Mesenteric fat pad (tissue), 1 donor: ENCODE data around the gene NDUFS4. TPM values are rescaled to one million over a fixed set of nuclear protein-coding genes. Genes with fewer than 3 reads are reported as not detected.
"Not testable (repeated sequence)": the region's sequence is repeated elsewhere in the genome, so short reads cannot be mapped to it uniquely, and the experiment has no call there.

Source experiments
- DNase-seq: peaks from one replicate; pipeline ENCODE4 v3.0.0-alpha.2; 2020; ENCODE audit warnings: low spot score
- long read RNA-seq: library from polyadenylated mRNA; unstranded; transcript quantifications from one replicate; pipeline ENCODE4 v2.0.0, GENCODE V29; 2020
- total RNA-seq: library from RNA; stranded (reverse); fragmentation: NEBNext Ultra II Directional; extraction: Animal tissue kit (Norgen Biotek cat#: 25700); gene quantifications from one replicate; pipeline ENCODE4 v1.2.1, GENCODE V29; 2021
- donor health status: DM: yes; HTN: yes; CAD: no.

NDUFS4 gene
- total RNA-seq, result 63.6 TPM
- long read RNA-seq, transcript NDUFS4-201 (5 exons, 675 nt), result major isoform, 11 of 13 reads
- long read RNA-seq, partial matches to known transcripts, result 0 of 13 reads
- long read RNA-seq, other reads (novel, unspliced or antisense), result 1 of 13 reads

DNA sequence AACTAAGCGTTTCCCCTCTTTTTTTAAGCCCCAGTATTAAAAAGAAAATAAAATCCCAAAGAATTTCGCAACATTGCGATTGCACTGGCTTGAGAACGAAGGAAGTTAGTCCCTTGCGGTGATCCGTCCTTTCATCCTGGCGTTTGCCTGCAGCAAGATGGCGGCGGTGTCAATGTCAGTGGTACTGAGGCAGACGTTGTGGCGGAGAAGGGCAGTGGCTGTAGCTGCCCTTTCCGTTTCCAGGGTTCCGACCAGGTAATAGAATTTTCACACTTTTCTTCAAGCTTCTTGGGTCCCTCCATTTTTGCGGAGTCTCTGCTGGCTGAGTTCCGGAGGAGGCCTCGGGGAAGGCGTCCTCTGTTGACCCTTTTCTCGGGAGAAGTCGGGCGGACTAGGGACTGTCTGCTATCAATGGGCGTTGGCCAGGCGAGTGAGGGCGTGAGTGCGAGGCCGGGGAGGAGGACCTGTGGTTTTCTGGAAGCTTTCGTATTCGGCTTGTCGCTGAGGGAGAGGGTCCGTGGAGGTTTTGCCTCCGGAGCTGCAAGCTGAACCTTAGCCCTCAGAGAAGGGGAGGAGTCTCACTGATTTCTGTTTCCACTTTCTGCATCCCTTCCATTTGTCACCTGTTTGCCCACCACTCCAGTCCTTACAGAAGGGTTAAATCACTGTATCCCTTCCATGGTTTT, at the start of gene NDUFS4:
TSS of gene NDUFS4 (plus strand) at position 134 of the 686 bp plus-strand sequence. CDS start at position 158, 24 bp downstream.
- DNase-seq, result no peak

DNA sequence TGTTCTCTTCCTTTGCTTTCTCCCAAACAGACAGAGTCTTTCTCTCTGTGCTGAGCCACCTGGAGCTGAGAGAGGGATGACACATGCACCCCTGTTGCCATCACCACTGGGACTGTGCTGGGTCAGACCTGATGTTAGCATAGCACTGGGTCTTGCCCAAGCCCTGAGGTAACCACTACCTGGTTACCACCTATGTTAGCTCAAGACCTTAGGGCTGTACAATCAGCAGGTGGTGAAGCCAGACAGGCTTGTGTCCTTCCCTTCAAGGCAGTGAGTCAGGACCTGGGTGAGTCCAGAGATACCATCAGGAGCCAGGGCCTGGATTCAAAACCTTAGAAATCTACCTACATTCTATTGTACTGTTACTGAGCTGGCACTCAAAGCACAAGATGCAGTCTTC, 47.9 kb upstream of the NDUFS4 start:
- DNase-seq, result no peak

GRCh38 chr5:53515988-53516387, 44.5 kb upstream of the NDUFS4 start:
- DNase-seq, result no peak

DNA sequence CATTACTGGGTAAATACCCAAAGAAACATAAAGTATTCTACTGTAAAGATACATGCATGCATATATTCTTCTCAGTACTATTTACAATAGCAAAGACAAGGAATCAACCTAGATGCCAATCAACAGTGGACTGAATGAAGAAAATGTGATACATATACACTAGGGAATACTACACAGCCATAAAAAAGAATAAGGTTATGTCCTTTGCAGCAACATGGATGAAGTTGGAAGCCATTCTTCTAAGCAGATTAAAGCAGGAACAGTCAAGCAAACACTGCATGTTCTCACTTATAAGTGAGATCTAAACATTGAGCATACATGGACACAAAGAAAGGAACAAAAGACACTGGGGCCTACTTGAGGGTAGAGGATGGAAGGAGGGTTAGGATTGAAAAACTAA, 39.6 kb upstream of the NDUFS4 start:
- no peak for DNase-seq

- DNase-seq, result no peak
Measured at GRCh38 chr5:53537711-53538110, 22.7 kb upstream of the NDUFS4 start.

- DNase-seq, result not testable (repeated sequence)
Measured at GRCh38 chr5:53540739-53541138, 19.7 kb upstream of the NDUFS4 start.

- no peak for DNase-seq
Measured at GRCh38 chr5:53541859-53542258, 18.6 kb upstream of the NDUFS4 start.

DNA sequence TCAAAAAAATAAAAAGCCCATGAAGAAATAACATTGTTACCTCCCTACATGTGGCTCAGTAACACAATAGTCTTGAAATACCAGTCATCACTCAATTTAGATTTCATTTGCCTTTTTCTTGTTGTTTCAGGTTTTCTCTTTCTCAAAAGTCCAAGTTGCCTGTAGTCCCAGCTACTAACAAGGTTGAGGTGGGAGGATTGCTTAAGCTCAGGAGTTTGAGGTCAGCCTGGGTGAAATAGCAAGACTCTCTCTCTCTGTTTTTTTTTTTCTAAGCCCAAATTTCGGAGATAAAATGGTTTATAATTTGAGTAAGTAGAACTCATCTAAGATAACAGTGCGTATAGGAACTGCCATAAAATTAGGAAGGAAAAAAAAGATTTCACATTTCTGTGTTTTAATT, 17.5 kb upstream of the NDUFS4 start:
- DNase-seq, result no peak

- DNase-seq, result no peak
Measured at GRCh38 chr5:53543401-53543800, 17.0 kb upstream of the NDUFS4 start.

DNA sequence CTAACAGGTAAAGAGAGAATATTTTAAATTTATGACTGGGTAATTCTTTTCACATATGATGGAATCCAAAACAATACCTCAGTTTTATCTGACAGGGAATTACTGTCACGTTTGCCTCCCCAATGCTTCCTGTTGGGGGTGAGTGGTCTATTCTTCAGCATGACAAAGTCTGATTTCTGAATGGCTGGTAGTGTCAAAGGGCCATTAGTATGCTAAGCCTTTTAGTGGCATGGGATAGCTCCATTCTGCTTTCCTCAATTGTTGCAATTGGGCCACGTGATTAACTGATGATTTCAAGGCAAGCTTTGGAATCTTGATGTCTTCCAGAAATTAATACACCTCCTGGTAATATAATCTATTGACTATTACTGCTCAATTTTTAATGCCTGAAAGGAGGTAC, 14.7 kb upstream of the NDUFS4 start:
- DNase-seq, result no peak

DNA sequence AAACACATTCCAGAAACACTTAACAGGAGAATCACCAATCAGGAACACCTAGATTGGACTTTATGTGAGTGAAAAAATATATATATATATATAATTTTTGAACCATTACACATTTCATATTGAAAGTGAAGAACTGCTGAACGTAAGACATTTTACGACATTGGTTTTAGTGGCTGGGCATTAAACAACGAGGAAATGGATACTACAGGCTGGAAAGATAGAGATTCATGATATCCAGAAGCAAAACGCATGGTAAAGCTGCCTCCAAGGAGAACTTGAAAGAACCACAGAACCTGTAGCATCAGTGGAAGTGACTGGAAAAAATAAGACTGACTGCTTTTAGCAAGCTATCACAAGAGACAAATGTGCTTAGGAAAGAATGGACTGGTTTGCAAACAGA, 13.2 kb upstream of the NDUFS4 start:
- DNase-seq, result no peak

DNA sequence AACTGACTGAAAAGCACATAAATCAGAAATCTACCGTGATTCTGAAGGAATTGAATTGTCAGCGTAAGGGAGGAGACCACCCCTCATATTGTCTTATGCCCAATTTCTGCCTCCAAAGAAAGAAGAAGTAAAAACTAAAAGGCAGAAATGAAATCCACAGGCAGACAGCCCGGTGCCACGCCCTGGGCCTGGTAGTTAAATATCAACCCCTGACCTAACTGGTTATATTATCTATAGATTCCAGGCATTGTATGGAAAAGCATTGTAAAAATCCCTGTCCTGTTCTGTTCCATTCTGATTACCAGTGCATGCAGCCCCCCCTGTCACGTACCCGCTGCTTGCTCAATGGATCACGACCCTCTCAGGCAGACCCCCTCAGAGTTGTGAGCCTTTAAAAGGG, 11.9 kb upstream of the NDUFS4 start:
- DNase-seq, result not testable (repeated sequence)

DNA sequence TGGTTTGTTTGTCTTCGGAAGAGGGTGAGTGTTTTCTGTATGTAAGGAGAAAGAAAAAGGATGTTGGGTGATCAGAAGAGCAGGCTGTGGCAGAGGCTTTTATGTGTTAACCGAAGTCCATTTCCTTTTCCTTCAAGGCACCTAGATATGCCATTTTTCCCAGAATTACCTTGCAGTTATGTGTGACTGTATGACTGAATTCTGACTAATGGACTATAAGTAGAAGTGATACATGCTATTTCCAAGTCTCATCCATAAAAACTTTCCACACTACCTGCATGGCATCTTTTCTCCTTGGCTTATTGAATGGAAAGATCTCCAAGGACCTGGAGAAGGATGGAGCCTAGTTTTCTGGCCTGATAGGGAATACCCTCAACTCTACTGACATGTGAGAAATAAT, 10.6 kb upstream of the NDUFS4 start:
- DNase-seq, result no peak

GRCh38 chr5:53552561-53552960, 7.9 kb upstream of the NDUFS4 start:
- DNase-seq, result no peak

DNA sequence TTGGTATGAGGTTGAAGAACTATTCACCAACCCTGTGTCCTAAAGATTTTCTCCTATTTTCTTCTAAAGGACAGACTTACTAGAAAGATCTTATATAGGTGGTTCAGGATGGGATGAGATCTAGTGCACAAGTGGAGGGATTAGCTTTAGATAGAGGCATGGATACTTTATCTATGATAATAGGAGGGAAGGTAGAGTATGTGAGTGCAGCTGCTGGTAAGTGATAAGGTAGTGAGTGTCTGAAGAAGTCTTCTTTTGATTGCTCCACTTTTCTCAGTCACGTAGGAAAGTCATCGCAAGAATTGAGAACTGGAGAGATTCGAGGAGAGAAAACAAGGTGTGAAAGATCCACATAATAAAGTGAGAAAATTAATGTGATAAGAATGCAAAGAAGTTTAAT, 6.0 kb upstream of the NDUFS4 start:
- no peak for DNase-seq

DNA sequence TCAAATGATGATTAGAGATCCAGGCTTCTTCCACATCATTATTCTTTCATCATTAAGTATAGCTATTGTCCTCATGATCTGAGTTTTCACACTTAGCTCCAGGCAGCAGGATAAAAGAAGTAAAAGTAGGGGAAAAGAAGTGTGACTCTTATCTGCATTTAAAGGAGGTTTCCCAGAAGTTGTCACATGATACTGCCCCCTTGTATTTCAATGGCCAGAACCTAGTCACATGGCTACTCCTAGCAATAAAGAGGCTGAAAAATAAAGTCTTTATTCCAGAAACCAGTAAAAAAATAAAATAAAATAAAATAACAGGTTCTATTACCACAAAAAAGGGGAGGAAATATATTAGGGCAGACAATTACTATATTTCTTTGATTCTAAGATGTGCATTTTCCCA, 5.3 kb upstream of the NDUFS4 start:
- no peak for DNase-seq

DNA sequence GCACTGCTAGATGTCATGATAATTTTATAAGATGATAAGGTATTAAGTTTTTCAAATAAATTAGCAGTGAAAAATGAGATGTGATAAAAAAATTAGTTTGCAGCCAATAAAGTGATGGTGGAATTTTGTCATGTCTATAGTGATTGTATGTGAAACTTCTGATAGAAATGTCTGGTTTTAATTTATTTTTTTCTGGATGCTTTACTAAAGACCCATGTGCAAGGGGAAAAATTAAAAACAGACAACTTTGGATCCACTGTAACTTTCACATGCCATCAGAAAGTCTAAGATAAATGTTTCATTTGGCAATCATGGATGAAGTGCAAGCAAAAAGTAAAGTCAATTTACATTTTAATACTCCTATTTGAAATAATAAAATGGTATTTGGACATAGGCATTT, 4.4 kb upstream of the NDUFS4 start:
- no peak for DNase-seq

GRCh38 chr5:53557386-53557785, 3.1 kb upstream of the NDUFS4 start:
- DNase-seq, result no peak

DNA sequence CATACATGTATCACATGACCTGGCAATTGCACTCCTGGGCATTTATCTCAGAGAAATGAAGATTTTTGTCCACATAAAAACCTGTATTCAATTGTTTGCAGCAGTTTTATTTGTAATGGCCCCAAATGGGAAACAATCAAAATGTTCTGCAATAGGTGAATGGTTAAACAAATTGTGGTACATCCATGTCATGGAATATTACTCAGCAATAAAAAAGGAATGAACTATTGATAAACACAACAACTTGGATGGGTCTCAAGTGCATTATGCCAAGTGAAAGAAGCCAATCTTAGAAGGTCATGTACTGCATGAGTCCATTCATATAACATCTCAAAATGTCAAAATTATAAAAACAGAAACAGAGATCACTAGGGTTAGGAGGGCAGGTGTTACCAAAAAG, 1.5 kb upstream of the NDUFS4 start:
- no peak for DNase-seq

GRCh38 chr5:53560028-53560427, 411 bp upstream of the NDUFS4 start:
- DNase-seq, result no peak

DNA sequence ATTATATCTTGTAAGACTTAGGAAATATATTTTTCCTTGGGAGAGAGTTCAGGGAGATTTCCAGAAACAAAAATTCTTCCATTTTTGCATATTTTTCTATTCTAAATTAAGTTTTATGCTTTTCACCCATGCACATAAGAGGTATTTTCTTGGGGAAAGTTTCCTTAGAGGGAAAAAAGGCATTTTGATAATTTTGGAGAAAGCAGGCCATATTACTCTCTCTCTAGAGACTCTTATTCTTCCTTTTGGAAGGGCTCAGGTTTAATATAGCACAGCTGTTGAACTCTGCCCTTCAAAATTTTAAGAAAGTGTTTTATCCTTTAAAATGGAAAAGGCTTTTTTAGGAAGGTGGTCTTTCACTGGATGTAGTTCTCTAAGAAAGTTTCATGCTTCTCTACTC, 8.0 kb downstream of the NDUFS4 start:
- DNase-seq, result no peak

- DNase-seq, result no peak
Measured at GRCh38 chr5:53568871-53569270, 8.4 kb downstream of the NDUFS4 start.

- no peak for DNase-seq
Measured at GRCh38 chr5:53569453-53569852, 9.0 kb downstream of the NDUFS4 start.

DNA sequence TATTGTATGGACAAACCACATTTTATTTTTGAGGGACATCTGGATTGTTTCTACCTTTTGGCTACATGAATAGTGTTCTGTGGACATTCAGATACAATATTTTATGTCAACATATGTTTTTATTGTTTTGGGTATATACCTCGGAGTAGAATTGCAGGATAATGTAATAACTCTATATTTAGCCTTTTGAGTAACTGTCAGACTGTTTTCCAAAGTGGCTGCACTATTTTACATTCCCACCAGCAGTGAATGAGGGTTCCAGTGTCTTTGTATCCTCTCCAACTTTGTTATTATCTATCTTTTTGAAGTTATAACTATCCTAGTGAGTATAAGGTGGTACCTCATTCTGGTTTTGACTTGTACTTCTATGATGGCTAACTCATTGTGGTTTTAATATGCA, 11.0 kb downstream of the NDUFS4 start:
- no peak for DNase-seq
